Nephron (organoid): ENCODE results near the gene P2RX7.
"Not testable (repeated sequence)": the region's sequence is repeated elsewhere in the genome, so short reads cannot be mapped to it uniquely, and the experiment has no call there.

ENCODE experiments used
- H3K27ac Mint-ChIP-seq, 3 experiments: 2 replicates each; pipeline ENCODE4 v1.8.0; 2020; ENCODE audit warnings: mixed read lengths in 3 of 3, mild to moderate bottlenecking in 2 of 3, moderate library complexity in 1 of 3
- H3K27me3 Mint-ChIP-seq: 2 replicates; pipeline ENCODE4 v1.8.0; 2021; ENCODE audit warnings: low read depth, mild to moderate bottlenecking, moderate library complexity, mixed read lengths
- H3K36me3 Mint-ChIP-seq: 2 replicates; pipeline ENCODE4 v1.8.0; 2020; ENCODE audit warnings: low read depth, mixed read lengths
- H3K4me1 Mint-ChIP-seq: 2 replicates; pipeline ENCODE4 v1.8.0; 2020; ENCODE audit warnings: mixed read lengths
- H3K4me3 Mint-ChIP-seq, 3 experiments: 2 replicates each; pipeline ENCODE4 v1.8.0; 2020; ENCODE audit warnings: mild to moderate bottlenecking in 3 of 3, mixed read lengths in 3 of 3, moderate library complexity in 2 of 3
- H3K9me3 Mint-ChIP-seq: 2 replicates; pipeline ENCODE4 v1.8.0; 2020; ENCODE audit warnings: mixed read lengths
- CTCF ChIP-seq, 3 experiments: fragments of 200-600 bp; sonication (generic); IDR thresholded peaks; one replicate each; pipeline ENCODE4 v1.5.0; 2021; ENCODE audit warnings: antibody characterized with exemption in 3 of 3; ENCODE audit not compliant: unreplicated experiment in 3 of 3

P2RX7 gene

GRCh38 chr12:121190523-121191031, 57.9 kb downstream of the P2RX7 start:
- Mint-ChIP-seq H3K36me3 (no peaks in the 10 kb centered on the region), H3K27ac (no peak overlapping the region), H3K4me3 (no peak overlapping the region), H3K9me3 (no peaks in the 10 kb centered on the region), H3K27me3 (no peaks in the 10 kb centered on the region), H3K4me1 (no peaks in the 10 kb centered on the region)
- TF ChIP-seq CTCF (IDR thresholded peaks at IDR 0.05; ENCODE audit: unreplicated experiment in 3 of 3) = no peak

GRCh38 chr12:121191151-121191550, 58.5 kb downstream of the P2RX7 start:
- Mint-ChIP-seq H3K36me3 (no peaks in the 10 kb centered on the region), H3K27me3 (no peaks in the 10 kb centered on the region), H3K27ac (no peak overlapping the region)

GRCh38 chr12:121196902-121197301, 64.2 kb downstream of the P2RX7 start:
- no peaks in the 10 kb centered on the region for H3K4me1 Mint-ChIP-seq
- no peaks in the 10 kb centered on the region for H3K36me3 Mint-ChIP-seq
- no peak overlapping the region for H3K27ac Mint-ChIP-seq
- TF ChIP-seq CTCF (IDR thresholded peaks at IDR 0.05; ENCODE audit: unreplicated experiment in 3 of 3) = no peak
- H3K9me3 Mint-ChIP-seq = no peaks in the 10 kb centered on the region
- H3K4me3 Mint-ChIP-seq = no peak overlapping the region
- H3K27me3 Mint-ChIP-seq = peaks cover 1% of the 10 kb centered on the region

More at GRCh38 chr12:121191151-121191550, 58.5 kb downstream of the P2RX7 start:
- Mint-ChIP-seq H3K4me1 (no peaks in the 10 kb centered on the region), H3K9me3 (no peaks in the 10 kb centered on the region), H3K4me3 (no peak overlapping the region)
- TF ChIP-seq CTCF (IDR thresholded peaks at IDR 0.05; ENCODE audit: unreplicated experiment in 3 of 3) = no peak

GRCh38 chr12:121198949-121199348, 66.3 kb downstream of the P2RX7 start:
- Mint-ChIP-seq H3K4me3 (no peak overlapping the region), H3K36me3 (no peaks in the 10 kb centered on the region)
- TF ChIP-seq CTCF (IDR thresholded peaks at IDR 0.05; ENCODE audit: unreplicated experiment in 3 of 3) = no peak

GRCh38 chr12:121201140-121201539, 68.5 kb downstream of the P2RX7 start:
- not testable (repeated sequence) for H3K36me3 Mint-ChIP-seq, H3K9me3 Mint-ChIP-seq, H3K4me3 Mint-ChIP-seq, H3K27me3 Mint-ChIP-seq, H3K27ac Mint-ChIP-seq, H3K4me1 Mint-ChIP-seq

More at GRCh38 chr12:121198949-121199348, 66.3 kb downstream of the P2RX7 start:
- Mint-ChIP-seq H3K4me1 (no peaks in the 10 kb centered on the region), H3K9me3 (no peaks in the 10 kb centered on the region), H3K27me3 (peaks cover 3% of the 10 kb centered on the region), H3K27ac (no peak overlapping the region)

GRCh38 chr12:121202407-121203355, 70.0 kb downstream of the P2RX7 start:
- no peak overlapping the region for H3K4me3 Mint-ChIP-seq
- peaks cover 3% of the 10 kb centered on the region for H3K27me3 Mint-ChIP-seq
- H3K4me1 Mint-ChIP-seq = no peaks in the 10 kb centered on the region
- no peak for TF ChIP-seq CTCF (IDR thresholded peaks at IDR 0.05; ENCODE audit: unreplicated experiment in 3 of 3)
- no peak overlapping the region for H3K27ac Mint-ChIP-seq
- no peaks in the 10 kb centered on the region for H3K9me3 Mint-ChIP-seq
- H3K36me3 Mint-ChIP-seq = no peaks in the 10 kb centered on the region
